ENCODE data around the gene ZNF546.
A peak's percentile ranks its signal among the peaks of the same experiment; 100 is the strongest.
"Not testable (repeated sequence)": the region's sequence is repeated elsewhere in the genome, so short reads cannot be mapped to it uniquely, and the experiment has no call there.

ZNF546 gene

DNA sequence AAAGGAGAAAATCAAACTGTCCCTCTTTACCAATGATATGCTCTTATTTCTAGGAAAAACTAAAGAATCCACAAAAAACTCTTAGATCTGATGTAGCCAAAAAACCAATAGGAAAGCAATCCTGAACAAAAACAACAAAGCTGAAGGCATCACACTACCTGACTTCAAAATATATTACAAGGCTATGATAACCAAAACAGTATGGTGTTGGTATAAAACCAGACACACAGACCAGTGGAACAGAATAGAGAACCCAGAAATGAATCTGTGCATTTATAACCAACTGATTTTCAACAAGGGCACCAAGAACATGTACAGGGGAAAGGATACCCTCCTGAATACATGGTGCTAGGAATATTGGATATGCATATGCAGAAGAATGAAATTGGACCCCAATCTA is 9.7 kb upstream of the ZNF546 start:
- no peak for DNase-seq

- no peak for DNase-seq
Observed at GRCh38 chr19:39987596-39987995, 9.3 kb upstream of the ZNF546 start.

- DNase-seq: no peak
Observed at GRCh38 chr19:39993605-39994004, 3.3 kb upstream of the ZNF546 start.

DNA sequence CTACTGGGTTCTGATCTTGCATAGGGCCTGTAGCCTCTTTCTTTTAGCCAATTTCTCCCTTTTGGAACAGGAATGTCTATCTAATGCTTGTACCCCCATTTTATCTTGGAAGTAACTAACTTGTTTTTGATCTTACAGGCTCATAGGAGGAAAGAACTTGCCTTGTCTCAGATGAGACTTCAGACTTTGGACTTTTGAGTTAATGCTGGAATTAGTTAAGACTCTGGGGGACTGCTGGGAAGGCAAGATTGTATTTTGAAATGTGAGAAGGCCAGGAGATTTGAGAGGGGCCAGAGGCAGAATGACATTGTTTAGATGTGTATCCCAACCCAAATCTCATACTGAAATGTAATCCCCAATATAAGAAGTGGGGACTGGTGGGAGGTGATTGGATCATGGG is 2.5 kb upstream of the ZNF546 start:
- no peak for DNase-seq

DNA sequence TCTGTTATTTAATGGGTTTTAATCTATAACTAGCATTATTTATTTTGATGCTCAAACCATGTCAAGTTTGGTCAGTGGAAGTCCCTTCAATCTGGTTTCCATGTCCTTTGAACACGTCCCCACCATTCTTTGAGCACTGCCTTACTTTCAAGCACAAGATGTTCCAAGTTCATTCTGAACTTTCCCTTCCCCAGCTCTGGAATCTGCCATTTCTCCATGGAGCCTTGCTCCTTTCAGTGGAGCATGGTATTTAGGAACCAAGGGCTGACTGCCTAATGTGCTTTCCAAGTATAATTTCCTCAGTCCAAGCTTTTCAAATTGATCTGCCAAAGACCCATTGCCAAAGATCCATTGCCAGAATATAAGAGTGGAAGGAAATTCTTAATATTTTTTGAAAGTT is 1.1 kb upstream of the ZNF546 start:
- no peak for DNase-seq

- DNase-seq: peak; percentile 46 to 75 (median 60)
Observed at GRCh38 chr19:39996218-39996810, 546 bp upstream of the ZNF546 start.

DNA sequence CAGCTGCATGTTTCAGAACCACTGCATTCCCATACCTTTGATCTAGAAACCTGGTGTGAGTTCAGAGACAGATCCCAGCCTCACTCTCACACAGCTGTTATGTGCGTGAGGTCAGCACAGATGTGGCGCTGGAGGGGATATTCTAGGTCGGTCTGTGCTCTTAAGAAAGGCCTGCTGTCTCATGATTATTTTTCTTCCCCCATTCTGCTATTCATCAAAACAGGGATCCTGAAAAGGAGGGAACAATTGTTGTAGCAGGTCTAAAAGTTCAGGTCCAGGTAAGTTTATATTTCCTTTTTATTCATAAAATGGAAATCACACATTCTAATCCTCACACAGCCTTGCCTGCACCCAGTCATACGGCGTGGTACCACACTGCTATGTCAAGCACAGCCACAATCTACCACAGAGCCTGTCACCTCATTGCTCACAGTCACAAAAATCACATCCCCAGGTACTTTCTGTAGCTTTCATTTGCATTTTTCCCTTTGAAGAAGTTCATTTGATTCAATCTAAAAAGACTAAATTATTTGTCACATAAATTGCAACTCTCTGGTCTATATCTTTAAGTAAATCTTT is 867 bp downstream of the ZNF546 start:
- no peak for DNase-seq

GRCh38 chr19:39998501-39998900 is 1.6 kb downstream of the ZNF546 start:
- DNase-seq: peak in 2 of 3 donors; percentile 13 to 38

GRCh38 chr19:40005691-40006272 is 8.9 kb downstream of the ZNF546 start:
- no peak for DNase-seq

DNA sequence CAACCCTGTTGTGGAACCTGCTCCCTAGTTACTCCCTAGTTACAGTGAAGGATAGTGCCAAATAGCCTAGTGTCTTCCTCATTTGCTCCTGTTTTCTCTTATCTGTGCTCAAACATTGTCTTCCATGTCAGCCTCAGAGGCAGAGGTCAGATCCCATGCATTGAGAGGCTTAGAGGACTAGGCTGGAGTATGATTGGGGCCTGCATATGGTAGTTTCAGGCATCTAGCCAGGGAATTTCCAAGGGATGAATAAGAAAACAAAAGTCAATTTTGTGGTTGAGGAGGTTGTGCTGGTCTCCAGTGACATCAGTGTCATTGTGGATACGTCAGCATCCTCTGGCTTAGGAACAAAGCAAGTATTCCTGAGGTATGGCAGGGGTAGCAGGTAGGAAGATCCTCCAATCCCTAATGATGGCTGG is 9.4 kb downstream of the ZNF546 start:
- peak in 2 of 3 donors; percentile 26 to 41 for DNase-seq

DNA sequence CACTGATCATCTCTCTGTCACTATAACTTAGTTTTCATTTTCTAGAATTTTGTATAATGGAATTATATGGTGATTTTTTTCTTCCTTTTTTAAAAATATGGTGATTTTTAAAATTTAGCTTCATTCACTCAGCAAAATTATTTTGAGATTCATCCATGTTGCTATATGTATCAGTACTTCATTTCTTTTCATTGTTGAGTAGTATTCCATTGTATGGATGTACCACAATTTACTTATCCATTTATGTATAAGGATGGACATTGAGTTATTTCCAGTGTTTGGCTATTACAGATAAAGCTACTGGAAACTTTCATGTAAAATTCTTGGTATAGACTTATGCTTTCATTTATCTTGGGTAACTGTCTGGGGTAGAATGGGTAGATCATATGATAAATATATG is 12.8 kb downstream of the ZNF546 start:
- DNase-seq: no peak

GRCh38 chr19:40013991-40014390 is 17.1 kb downstream of the ZNF546 start:
- DNase-seq: no peak

DNA sequence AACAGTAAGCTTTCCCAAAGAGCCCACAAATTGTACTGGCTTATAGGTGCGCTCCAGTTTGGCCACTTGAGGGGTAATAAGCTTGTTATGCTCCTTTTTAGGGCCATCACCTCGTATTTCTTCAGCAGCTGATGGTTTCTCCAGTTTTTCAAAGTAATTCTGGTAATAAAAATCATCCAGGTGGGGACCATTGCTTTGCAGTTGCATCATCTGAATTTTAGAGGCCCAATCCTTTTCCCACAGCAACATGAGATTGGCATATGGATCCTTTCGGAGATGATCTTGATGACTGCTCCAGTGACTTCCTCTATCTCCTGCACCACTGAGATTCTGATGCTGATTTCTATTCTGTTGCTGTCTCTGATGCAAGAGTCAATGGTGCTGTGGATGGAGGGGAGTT is 27.1 kb downstream of the ZNF546 start:
- DNase-seq: no peak

DNA sequence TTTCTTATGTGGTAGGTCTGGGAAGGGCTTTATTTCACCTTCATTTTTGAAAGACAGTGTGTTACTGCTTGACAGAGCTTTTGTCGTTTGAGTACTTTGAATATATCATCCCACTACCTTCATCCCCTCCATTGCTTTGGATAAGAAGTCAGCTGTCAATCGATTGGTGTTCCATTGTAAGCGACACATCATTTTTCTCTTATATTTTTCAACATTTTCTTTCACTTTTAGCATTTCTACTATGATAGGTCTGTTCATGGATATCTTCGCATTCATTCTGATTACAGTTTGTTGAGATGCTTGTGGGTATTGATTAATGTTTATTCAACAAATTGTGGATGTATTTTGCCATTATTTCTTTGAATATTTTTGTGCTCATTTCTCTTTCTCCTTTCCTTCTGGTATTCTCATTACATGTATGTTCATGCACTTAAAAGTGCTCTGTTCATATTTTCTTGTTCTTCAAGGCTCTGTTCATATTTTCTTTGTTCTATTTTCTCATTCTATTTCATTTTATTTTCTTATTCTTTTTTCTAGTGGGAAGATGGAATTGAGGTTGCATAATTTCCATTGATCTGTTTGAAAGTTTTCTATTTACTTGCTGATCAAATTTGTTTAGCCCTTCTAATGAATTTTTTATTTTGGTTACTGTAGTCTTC is 29.2 kb downstream of the ZNF546 start:
- DNase-seq: no peak

- no peak for DNase-seq
Observed at GRCh38 chr19:40026597-40026970, 29.7 kb downstream of the ZNF546 start.

GRCh38 chr19:40033989-40034560 is 37.2 kb downstream of the ZNF546 start:
- DNase-seq: no peak

DNA sequence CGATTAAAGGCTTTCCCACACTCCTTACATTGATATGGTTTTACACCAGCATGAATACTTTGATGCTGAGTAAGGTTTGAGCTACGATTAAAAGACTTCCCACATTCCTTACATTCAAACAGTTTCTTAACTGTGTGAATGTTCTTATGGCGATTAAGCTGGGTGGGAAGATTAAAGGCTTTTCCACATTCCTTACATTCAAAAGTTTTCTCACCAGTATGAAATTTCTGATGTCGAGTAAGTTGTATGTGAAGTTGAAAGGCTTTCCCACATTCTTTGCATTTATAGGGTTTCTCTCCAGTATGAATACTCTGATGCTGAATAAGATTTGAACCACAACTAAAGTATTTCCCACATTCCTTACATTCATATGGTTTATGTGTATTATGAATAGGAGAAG is 39.1 kb downstream of the ZNF546 start:
- DNase-seq: no peak

GRCh38 chr19:40038047-40038446 is 41.2 kb downstream of the ZNF546 start:
- DNase-seq: not testable (repeated sequence)

DNA sequence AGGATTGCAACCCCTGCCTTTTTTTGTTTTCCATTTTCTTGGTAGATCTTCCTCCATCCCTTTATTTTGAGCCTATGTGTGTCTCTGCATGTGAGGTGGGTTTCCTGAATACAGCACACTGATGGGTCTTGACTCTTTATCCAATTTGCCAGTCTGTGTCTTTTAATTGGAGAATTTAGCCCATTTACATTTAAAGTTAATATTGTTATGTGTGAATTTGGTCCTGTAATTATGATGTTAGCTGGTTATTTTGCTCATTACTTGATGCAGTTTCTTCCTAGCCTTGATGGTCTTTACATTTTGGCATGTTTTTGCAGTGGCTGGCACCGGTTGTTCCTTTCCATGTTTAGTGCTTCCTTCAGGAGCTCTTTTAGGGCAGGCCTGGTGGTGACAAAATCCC is 44.9 kb downstream of the ZNF546 start:
- DNase-seq: not testable (repeated sequence)

GRCh38 chr19:40053491-40053890 is 56.6 kb downstream of the ZNF546 start:
- no peak for DNase-seq

DNA sequence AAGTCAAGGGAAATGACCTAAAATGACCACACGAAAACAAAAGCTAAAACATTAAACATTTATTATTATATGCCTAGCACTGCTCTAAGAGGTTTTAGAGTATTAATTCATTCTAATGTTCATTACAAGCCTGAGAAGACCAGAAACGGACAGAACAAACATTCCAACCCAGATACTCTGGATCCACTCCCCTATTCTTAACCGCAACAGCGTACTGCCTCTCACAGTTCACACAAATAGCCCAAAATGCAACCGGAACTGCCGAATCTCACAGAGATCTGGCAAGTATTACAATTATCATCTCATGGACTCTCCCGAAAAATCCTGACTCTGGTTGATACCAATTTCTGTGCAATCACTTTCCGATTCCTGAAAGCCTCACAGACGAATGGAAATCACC is 57.8 kb downstream of the ZNF546 start:
- no peak for DNase-seq

DNA sequence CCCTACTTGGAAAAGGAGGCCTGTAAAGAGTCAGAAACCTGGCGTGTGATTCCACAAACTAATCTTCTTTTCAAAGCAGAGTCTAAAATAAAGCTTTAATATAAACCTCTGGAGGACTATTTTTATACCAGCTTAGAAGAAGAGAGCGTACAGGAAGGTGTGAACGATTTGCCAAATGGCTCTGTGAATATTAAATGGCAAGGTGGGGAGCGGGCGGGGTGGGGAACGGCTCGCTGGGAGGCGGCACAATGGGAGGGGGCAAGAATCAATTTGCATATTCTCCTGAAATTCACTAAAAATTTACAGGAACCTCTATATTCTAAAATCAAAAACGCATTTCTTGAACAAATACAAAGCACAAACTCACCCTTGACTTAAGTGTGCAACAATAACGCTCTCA is 58.2 kb downstream of the ZNF546 start:
- no peak for DNase-seq

DNA sequence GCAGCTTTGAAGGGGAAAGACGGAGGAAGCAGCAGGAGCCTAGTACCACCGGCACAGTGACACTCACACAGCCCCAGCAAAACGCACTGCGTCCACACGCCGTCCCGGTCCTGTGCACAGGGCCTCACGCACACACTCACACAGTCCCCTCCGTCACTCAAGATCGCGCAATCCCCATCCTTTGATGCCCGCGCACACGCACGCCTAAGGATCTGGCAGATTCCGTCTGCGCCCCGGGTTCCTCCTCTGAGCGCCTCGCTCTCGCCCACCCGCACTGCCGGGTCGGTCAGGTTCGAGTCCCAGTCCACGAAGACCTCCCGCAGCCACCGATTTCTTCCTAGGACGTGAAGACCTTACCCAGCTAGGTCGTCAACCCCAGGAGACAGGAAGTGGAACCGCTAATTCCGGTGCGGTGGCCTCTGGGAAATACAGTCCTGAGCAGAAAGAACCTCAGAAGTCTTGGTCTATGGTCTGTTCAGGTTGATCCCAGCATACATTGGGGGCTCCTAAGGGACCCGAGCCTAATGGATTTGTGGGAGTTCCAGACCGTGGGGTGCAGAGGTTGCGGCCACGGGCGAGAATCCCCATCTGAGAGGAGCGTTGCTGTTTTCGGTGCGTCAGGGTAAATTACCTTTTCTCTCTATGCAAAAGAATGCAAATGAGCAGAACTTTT is 59.1 kb downstream of the ZNF546 start, which contains the start of gene ZNF780B:
Gene ZNF780B (minus strand): TSS at position 400 of the 673 bp plus-strand sequence. CDS start 5,899 bp downstream, outside the sequence.
- DNase-seq: peak; percentile 44 to 60 (median 51)
